A673 (cell line): ENCODE data around the gene CDC42SE2. TPM values are rescaled to one million over a fixed set of nuclear protein-coding genes. Genes with fewer than 3 reads are reported as not detected.

ENCODE experiments used
- BruUV-seq: library from RNA; stranded (reverse); fragments of 400-500 nt; replicated peaks from 2 replicates; lab custom pipeline; 2021; lab: Mats Ljungman, UMichigan
- CTCF ChIA-PET: fragments of 300-600 bp; sonication (Branson Sonifier 250); formaldehyde crosslinking; loops from one replicate; lab custom pipeline; 2022; ENCODE audit warnings: antibody characterized with exemption; lab: Charles Lee
- POLR2A ChIA-PET: fragments of 300-600 bp; sonication (Branson Sonifier 250); formaldehyde crosslinking; loops from one replicate; lab custom pipeline; 2022; ENCODE audit warnings: antibody characterized with exemption; ENCODE audit not compliant: low non-redundant PET; lab: Charles Lee
- DNase-seq: peaks from one replicate; pipeline ENCODE4 v3.0.0-alpha.2; 2015; ENCODE audit warnings: low spot score
- H3K27ac ChIP-seq: fragments of 200-600 bp; sonication (generic); 2 replicates; pipeline ENCODE4 v1.5.1; 2016; ENCODE audit warnings: mixed run types, low read depth, mild to moderate bottlenecking, mixed read lengths, antibody characterized with exemption, low read length; ENCODE audit not compliant: poor library complexity, severe bottlenecking
- H3K27me3 ChIP-seq: fragments of 200-600 bp; sonication (generic); replicated peaks from 2 replicates; pipeline ENCODE4 v1.6.1; 2017; ENCODE audit warnings: mixed run types, low read depth, mild to moderate bottlenecking, mixed read lengths, antibody characterized with exemption, low read length; ENCODE audit not compliant: insufficient read depth, poor library complexity
- H3K36me3 ChIP-seq: fragments of 200-600 bp; sonication (generic); 2 replicates; pipeline ENCODE4 v1.6.1; 2016; ENCODE audit warnings: mixed run types, mild to moderate bottlenecking, mixed read lengths, antibody characterized with exemption, low read length; ENCODE audit not compliant: insufficient read depth, poor library complexity, severe bottlenecking
- H3K4me1 ChIP-seq: fragments of 200-600 bp; sonication (generic); 2 replicates; pipeline ENCODE4 v1.6.1; 2017; ENCODE audit warnings: mixed run types, mild to moderate bottlenecking, mixed read lengths, antibody characterized with exemption, low read length; ENCODE audit not compliant: insufficient read depth, poor library complexity, severe bottlenecking
- H3K4me3 ChIP-seq: fragments of 200-600 bp; sonication (generic); 2 replicates; pipeline ENCODE4 v1.5.1; 2016; ENCODE audit warnings: low read depth, mixed run types, mild to moderate bottlenecking, mixed read lengths, low read length; ENCODE audit not compliant: poor library complexity, severe bottlenecking
- H3K9me3 ChIP-seq: fragments of 200-600 bp; sonication (generic); 2 replicates; pipeline ENCODE4 v1.6.1; 2016; ENCODE audit warnings: mixed run types, low read depth, mild to moderate bottlenecking, mixed read lengths, antibody characterized with exemption, low read length; ENCODE audit not compliant: poor library complexity, severe bottlenecking
- EZH2 ChIP-seq: fragments of 200-600 bp; sonication (generic); IDR thresholded peaks from 2 replicates; pipeline ENCODE4 v1.6.1; 2017; ENCODE audit warnings: borderline replicate concordance, low read depth, mild to moderate bottlenecking, mixed read lengths, antibody characterized with exemption, low read length; ENCODE audit not compliant: poor library complexity, severe bottlenecking
- intact Hi-C: fragments of 100-400 bp; cut with micrococcal nuclease; formaldehyde crosslinking; loops from one replicate; pipeline ENCODE4 v1.10.0; 2022; ENCODE audit not compliant: unreplicated experiment
- total RNA-seq: library from RNA; stranded (reverse); gene quantifications from 2 replicates; pipeline ENCODE4 v1.2.3, GENCODE V29; 2021
- TF ChIP-seq, protein P1 (sequence below): fragments of 300-800, 200-600 bp; sonication (generic); conservative IDR thresholded peaks from 2 replicates; pipeline ENCODE4 v1.5.1; 2017; ENCODE audit warnings: low read depth, mild to moderate bottlenecking, antibody characterized with exemption, low read length, moderate library complexity, mixed read lengths

Gene CDC42SE2
- total RNA-seq, 1 experiment from 2014 or later = 25.5 TPM

DNA sequence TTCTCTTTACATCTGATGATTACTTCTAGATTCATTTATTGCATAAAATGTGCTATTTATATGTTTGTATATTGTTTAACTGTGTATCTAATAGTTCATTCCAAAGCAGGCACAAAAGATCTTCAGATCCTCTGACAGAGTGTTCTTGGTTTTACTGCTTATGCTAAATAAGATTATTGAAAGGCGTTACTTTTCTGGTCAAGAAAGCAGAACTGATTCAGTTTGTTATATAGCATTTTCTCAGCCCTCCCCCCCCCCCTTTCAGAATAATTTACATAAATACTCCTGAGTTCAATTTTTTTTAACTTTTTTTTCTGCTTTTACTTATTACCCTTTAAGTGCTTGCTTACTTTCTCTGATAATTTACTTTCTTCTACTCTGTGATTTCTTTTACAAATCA lies 15.4 kb downstream of the CDC42SE2 start:
- Histone ChIP-seq H3K4me3 (no peak overlapping the region), H3K36me3 (no peaks in the 10 kb centered on the region), H3K4me1 (peaks cover 26% of the 10 kb centered on the region), H3K27me3 (no peaks in the 10 kb centered on the region), H3K27ac (peak overlapping the region; percentile 15), H3K9me3 (no peaks in the 10 kb centered on the region)
- TF ChIP-seq, protein P1, sequence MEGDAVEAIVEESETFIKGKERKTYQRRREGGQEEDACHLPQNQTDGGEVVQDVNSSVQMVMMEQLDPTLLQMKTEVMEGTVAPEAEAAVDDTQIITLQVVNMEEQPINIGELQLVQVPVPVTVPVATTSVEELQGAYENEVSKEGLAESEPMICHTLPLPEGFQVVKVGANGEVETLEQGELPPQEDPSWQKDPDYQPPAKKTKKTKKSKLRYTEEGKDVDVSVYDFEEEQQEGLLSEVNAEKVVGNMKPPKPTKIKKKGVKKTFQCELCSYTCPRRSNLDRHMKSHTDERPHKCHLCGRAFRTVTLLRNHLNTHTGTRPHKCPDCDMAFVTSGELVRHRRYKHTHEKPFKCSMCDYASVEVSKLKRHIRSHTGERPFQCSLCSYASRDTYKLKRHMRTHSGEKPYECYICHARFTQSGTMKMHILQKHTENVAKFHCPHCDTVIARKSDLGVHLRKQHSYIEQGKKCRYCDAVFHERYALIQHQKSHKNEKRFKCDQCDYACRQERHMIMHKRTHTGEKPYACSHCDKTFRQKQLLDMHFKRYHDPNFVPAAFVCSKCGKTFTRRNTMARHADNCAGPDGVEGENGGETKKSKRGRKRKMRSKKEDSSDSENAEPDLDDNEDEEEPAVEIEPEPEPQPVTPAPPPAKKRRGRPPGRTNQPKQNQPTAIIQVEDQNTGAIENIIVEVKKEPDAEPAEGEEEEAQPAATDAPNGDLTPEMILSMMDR = no peak
- intact Hi-C loops = no loop called here
- DNase-seq = no peak
- ChIA-PET CTCF (no interaction called here), POLR2A (no interaction called here)
- no TSS peak for BruUV-seq

DNA sequence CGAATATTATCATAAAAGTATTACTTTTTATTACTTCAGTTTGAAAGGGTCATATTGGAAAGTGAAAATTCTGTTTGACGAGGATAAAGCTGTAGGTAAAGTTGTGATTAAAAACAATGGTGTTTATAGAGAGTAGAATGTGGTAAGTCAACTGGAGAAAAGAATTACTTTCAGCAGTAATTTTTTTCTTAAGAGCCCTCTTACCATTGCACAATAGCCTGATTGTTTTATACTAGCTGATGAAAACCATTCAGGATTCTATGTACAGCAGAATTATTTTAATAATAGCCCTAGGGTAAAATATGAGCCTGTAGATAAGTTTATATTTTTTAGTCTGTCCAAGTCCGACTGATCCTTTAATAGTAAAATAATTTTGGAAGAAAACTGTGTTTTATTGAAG lies 16.6 kb downstream of the CDC42SE2 start:
- ChIA-PET POLR2A (no interaction called here), CTCF (no interaction called here)
- H3K4me1 ChIP-seq = peaks cover 22% of the 10 kb centered on the region
- no peaks in the 10 kb centered on the region for H3K36me3 ChIP-seq
- intact Hi-C loops = no loop called here
- no peak overlapping the region for H3K27ac ChIP-seq
- no peak overlapping the region for H3K4me3 ChIP-seq
- no TSS peak for BruUV-seq
- TF ChIP-seq EZH2 = no peak
- TF ChIP-seq, protein P1 = no peak
- H3K9me3 ChIP-seq = no peaks in the 10 kb centered on the region
- H3K27me3 ChIP-seq = no peaks in the 10 kb centered on the region
- no peak for DNase-seq

DNA sequence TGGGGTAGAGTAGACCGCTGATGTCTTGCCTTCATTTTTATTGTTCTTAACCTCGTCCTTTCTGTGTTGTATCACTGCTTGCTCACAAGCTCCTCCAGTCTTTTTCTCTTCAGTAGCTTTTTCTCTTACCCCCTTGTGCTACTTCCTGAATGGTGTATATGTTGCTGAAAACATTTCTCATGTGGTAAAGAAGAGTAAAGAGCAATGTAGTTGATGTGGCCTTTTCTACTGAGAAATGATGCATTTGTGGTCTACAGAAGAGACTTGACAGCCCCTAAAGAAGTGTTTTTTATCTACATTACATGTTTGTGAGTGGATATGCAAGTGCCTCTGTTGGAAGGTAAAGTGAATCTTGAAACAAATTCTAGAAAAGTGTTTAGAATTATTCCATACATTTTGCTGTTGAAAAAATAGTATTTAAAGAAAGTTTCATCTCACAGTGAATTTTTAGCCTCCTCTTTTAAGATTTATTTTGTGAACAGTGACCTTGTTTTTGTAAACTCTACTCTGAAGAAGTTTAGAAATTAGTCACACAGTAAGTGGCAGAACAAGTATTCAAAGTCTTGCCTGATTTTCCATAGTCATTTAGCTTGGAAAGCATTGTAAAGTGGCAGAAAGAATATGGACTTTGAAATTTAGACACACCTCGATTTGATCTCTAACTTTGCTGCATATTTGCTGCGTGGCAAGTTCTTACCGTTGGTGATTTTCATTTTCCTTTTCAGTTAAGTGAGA lies 17.4 kb downstream of the CDC42SE2 start:
- CTCF ChIA-PET = no interaction called here
- no peaks in the 10 kb centered on the region for H3K9me3 ChIP-seq
- no peak overlapping the region for H3K27ac ChIP-seq
- no TSS peak for BruUV-seq
- POLR2A ChIA-PET = no interaction called here
- no peak overlapping the region for H3K4me3 ChIP-seq
- H3K4me1 ChIP-seq = peaks cover 22% of the 10 kb centered on the region
- no peak for DNase-seq
- intact Hi-C loops = no loop called here
- TF ChIP-seq, protein P1 = no peak
- no peak for TF ChIP-seq EZH2
- H3K36me3 ChIP-seq = no peaks in the 10 kb centered on the region
- no peaks in the 10 kb centered on the region for H3K27me3 ChIP-seq
